Cardiac muscle cell (in vitro differentiated cells and primary cell): Measurements from ENCODE around the gene LCN2. TPM values are rescaled to one million over a fixed set of nuclear protein-coding genes. Genes with fewer than 3 reads are reported as not detected.

Experiments used
- DNase-seq, 2 donors: peaks; one replicate each; pipeline versions ENCODE4 v3.0.0 to v3.0.0-alpha.2; 2010 to 2017; ENCODE audit warnings: low read depth in 1 of 2, low spot score in 1 of 2
- H3K27ac ChIP-seq: fragments of 200-600 bp; sonication (generic); 2 replicates; pipeline ENCODE4 v1.5.1; 2016
- H3K27me3 ChIP-seq: fragments of 200-600 bp; sonication (generic); 2 replicates; pipeline ENCODE4 v1.6.0; 2016; ENCODE audit warnings: control low read depth
- H3K36me3 ChIP-seq: fragments of 200-600 bp; sonication (generic); 2 replicates; pipeline ENCODE4 v1.5.1; 2016; ENCODE audit warnings: control low read depth
- H3K4me1 ChIP-seq: fragments of 200-600 bp; sonication (generic); 2 replicates; pipeline ENCODE4 v1.8.1; 2017; ENCODE audit warnings: low read depth, mild to moderate bottlenecking, mixed run types
- H3K4me3 ChIP-seq: fragments of 200-600 bp; sonication (generic); 2 replicates; pipeline ENCODE4 v1.5.1; 2016; ENCODE audit warnings: mild to moderate bottlenecking
- H3K9me3 ChIP-seq: fragments of 200-600 bp; sonication (generic); 2 replicates; pipeline ENCODE4 v1.5.1; 2017; ENCODE audit warnings: low read depth, mild to moderate bottlenecking, control low read depth
- polyA plus RNA-seq: library from polyadenylated mRNA; unstranded; fragments of >200 nt; fragmentation: Nextera tagmentation; extraction: Ambion mirVana; gene quantifications from 2 replicates; pipeline ENCODE4 v1.2.1, GENCODE V29; 2016
- total RNA-seq: library from RNA; depleted of rRNA; stranded (reverse); fragments of >200 nt; gene quantifications from 2 replicates; pipeline ENCODE4 v1.2.3, GENCODE V29; 2016
- TF ChIP-seq, protein P1 (sequence below): IDR thresholded peaks from 2 replicates; pipeline ENCODE4 v1.5.1; 2012; ENCODE audit warnings: low read depth, mild to moderate bottlenecking, low read length

LCN2 gene
- total and polyA plus RNA-seq, 2 experiments from 2014 or later, result not detected

DNA sequence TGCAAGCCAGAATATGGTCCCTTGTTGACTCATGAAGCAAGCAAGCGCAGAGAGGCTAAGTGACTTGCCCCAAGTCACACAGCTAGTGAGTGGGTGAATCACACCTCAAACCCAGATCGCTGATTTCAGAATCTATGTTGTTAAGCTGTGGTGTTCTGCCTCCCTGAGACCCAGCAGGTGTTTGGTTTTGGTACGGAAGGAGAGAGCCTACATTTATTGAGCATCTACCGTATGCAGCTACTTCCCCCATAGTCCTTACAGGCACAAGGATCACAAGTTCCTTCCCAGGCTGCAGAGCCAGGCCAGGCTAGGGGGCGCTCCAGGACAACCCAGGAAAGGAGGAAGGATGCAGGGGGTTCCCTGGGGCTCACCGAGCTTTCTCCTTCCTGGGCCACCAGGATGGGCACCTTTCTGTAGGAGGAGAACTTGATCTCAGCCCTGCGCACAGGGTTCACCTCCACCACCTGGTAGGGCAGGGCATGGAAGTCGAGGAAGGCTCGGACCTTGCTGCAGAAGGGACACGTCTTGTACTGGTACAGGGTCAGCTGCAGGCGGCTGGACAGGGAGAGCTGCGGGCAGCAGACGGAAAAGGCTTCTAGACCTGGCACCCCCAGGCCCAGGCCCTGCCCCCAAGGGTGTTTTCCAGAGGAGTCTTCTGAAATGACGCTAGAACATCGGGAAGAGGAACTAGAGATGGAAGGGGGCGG, 24.2 kb upstream of the LCN2 start:
- peaks cover 16% of the 10 kb centered on the region for H3K36me3 ChIP-seq
- TF ChIP-seq, protein P1, sequence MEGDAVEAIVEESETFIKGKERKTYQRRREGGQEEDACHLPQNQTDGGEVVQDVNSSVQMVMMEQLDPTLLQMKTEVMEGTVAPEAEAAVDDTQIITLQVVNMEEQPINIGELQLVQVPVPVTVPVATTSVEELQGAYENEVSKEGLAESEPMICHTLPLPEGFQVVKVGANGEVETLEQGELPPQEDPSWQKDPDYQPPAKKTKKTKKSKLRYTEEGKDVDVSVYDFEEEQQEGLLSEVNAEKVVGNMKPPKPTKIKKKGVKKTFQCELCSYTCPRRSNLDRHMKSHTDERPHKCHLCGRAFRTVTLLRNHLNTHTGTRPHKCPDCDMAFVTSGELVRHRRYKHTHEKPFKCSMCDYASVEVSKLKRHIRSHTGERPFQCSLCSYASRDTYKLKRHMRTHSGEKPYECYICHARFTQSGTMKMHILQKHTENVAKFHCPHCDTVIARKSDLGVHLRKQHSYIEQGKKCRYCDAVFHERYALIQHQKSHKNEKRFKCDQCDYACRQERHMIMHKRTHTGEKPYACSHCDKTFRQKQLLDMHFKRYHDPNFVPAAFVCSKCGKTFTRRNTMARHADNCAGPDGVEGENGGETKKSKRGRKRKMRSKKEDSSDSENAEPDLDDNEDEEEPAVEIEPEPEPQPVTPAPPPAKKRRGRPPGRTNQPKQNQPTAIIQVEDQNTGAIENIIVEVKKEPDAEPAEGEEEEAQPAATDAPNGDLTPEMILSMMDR, result peak; percentile 75
- DNase-seq, result peak; percentile 59 to 64
- H3K4me1 ChIP-seq, result peaks cover 4% of the 10 kb centered on the region
- H3K27me3 ChIP-seq, result no peaks in the 10 kb centered on the region
- H3K4me3 ChIP-seq, result no peak overlapping the region
- H3K27ac ChIP-seq, result no peak overlapping the region
- H3K9me3 ChIP-seq, result no peaks in the 10 kb centered on the region

DNA sequence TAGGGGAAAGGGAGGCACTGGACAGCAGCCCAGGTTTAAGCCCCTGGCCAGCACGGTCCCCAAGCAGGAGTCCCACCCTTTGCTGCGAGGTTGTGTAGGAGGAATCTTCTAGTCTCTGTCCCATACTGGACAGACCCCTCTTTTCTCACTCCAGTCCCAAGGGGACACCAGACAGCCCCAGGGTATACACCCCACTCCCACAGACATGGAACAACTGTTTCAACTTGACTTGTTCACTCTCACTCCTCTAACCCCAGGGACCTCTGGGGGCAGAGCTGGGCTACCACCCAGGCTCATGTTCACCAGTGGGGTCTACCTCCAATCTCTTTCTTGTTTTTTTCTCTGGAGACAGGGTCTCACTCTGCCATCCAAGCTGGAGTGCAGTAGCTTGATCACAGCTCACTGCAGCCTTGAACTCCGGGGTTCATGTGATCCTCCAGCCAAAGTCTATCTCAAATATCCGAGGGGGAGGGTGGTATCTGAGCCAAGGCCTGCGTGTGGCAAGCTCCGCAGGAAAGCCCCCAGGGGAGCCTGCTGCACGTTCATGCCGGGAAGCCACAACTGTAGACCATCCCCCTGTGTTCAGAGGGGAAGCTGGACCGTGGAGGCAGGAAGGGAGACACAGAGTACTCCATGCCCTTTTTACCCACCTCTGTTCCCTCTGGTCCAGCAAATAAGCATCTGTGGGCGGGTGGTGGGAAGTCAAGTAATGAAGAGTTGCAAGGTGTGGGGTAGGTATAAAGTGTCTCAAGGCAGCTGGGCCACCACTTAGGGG, 23.5 kb upstream of the LCN2 start:
- peak overlapping the region; percentile 97 for H3K4me3 ChIP-seq
- H3K27me3 ChIP-seq, result no peaks in the 10 kb centered on the region
- peak in 1 of 2 donors; percentile 25 for DNase-seq
- no peak overlapping the region for H3K27ac ChIP-seq
- TF ChIP-seq, protein P1, result no peak
- no peaks in the 10 kb centered on the region for H3K9me3 ChIP-seq
- peaks cover 4% of the 10 kb centered on the region for H3K4me1 ChIP-seq
- H3K36me3 ChIP-seq, result peaks cover 16% of the 10 kb centered on the region

DNA sequence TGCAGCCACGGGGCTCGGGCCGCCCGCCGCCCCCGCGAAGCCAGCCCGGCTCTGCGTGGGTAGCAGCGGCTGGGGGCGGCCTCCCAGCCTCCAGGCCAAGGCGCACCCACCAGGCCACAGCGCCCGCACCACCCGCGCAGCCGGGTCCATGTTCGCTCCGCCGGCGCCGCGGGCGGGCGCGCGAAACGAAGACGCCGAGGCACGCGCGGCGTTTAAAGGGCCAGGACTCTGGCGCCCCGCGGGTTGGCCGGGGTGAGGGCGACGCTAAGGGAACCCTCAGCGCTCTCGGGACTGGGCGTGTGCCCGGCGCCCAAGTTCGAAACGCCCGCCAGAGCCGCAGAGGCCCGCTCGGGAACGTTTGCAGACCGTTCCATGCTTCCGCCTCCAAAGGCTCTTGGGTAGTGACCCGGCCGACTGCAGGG, 21.7 kb upstream of the LCN2 start, which contains the start of gene PTGES2:
Gene PTGES2, minus strand, starts transcription at position 162 of the 422 bp plus-strand sequence. Its CDS starts 12 bp downstream, at position 150.
- H3K9me3 ChIP-seq, result no peaks in the 10 kb centered on the region
- peak within 1 kb of the TSS; percentile 97 for H3K4me3 ChIP-seq
- TF ChIP-seq, protein P1, result no peak
- peaks cover 4% of the 10 kb centered on the region for H3K4me1 ChIP-seq
- H3K27ac ChIP-seq, result peak within 1 kb of the TSS; percentile 96
- no peaks in the 10 kb centered on the region for H3K27me3 ChIP-seq
- DNase-seq, result peak; percentile 89 to 91
- H3K36me3 ChIP-seq, result peaks cover 12% of the 10 kb centered on the region

DNA sequence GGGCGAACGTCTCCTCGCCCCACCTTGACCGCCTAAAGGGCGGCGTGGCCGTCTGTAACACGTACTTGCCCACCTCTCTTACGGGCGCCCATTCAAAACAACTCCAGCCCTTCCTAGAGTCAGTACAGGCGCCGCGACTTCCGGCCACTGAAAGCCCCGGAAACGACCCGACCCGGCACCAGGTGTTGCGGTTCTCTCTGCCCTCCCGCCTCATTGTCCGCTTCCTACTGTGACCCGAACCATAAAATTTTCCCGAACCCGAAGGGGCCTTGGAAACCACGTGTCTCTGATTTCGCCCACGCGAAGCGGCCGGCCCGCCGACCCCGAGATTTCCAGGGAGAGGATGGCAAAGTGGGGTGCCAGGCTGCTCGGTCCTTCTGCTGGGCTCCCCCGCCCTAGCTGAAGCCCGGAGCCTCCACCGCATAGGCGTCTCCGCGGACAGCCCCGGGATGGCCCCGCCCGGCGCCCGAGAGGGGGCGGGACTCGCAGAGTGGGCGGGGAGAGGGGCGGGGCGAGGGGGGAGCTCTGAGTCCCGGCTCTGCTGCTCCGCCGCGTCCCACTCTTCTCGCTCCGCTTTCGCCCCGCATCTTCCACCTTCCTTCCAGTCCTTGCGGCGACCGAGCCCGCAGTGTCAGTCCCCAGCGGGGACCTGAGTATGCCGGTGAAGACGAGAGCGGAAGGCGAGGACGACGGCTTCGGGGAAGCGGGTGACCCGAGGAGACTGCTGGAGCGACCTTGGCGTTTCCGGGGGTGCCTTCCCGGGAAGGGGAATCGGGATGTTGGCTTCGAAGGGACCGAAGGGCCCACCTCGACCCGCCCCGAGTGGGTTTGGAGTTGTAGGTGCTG, 21.0 kb upstream of the LCN2 start:
- DNase-seq, result peak; percentile 90 to 93
- peaks cover 7% of the 10 kb centered on the region for H3K36me3 ChIP-seq
- H3K27me3 ChIP-seq, result no peaks in the 10 kb centered on the region
- no peaks in the 10 kb centered on the region for H3K9me3 ChIP-seq
- H3K4me3 ChIP-seq, result peak overlapping the region; percentile 97
- peaks cover 4% of the 10 kb centered on the region for H3K4me1 ChIP-seq
- TF ChIP-seq, protein P1, result no peak
- peak overlapping the region; percentile 96 for H3K27ac ChIP-seq
